Calu3 (cell line): Measurements from ENCODE around the gene ATP2B3. TPM values are rescaled to one million over a fixed set of nuclear protein-coding genes. Genes with fewer than 3 reads are reported as not detected.

Experiments
- BruUV-seq: library from RNA; stranded (reverse); fragments of 400-500 nt; replicated peaks from 2 replicates; lab custom pipeline; 2021; lab: Mats Ljungman, UMichigan
- CTCF ChIA-PET: fragments of 300-600 bp; sonication (Branson Sonifier 250); formaldehyde crosslinking; loops from one replicate; lab custom pipeline; 2022; ENCODE audit warnings: antibody characterized with exemption; lab: Charles Lee
- DNase-seq: peaks from one replicate; pipeline ENCODE4 v3.0.0; 2022
- H3K27ac Mint-ChIP-seq: one replicate; pipeline ENCODE4 v1.8.0; 2022; ENCODE audit warnings: mixed read lengths; ENCODE audit not compliant: unreplicated experiment
- H3K27me3 Mint-ChIP-seq: one replicate; pipeline ENCODE4 v1.8.0; 2022; ENCODE audit warnings: mixed read lengths; ENCODE audit not compliant: unreplicated experiment
- H3K36me3 Mint-ChIP-seq: one replicate; pipeline ENCODE4 v1.8.0; 2022; ENCODE audit warnings: mild to moderate bottlenecking, moderate library complexity, mixed read lengths; ENCODE audit not compliant: insufficient read depth, unreplicated experiment
- H3K4me1 Mint-ChIP-seq: one replicate; pipeline ENCODE4 v1.8.0; 2022; ENCODE audit warnings: mild to moderate bottlenecking, low read depth, mixed read lengths; ENCODE audit not compliant: unreplicated experiment
- H3K4me3 Mint-ChIP-seq: one replicate; pipeline ENCODE4 v1.8.0; 2022; ENCODE audit warnings: mild to moderate bottlenecking, low read depth, moderate library complexity, mixed read lengths; ENCODE audit not compliant: unreplicated experiment
- H3K9me3 Mint-ChIP-seq: one replicate; pipeline ENCODE4 v1.8.0; 2022; ENCODE audit warnings: low read depth, mixed read lengths; ENCODE audit not compliant: unreplicated experiment
- intact Hi-C: fragments of 100-400 bp; cut with micrococcal nuclease; formaldehyde crosslinking; loops from one replicate; pipeline ENCODE4 v1.10.0; 2022; ENCODE audit not compliant: unreplicated experiment
- total RNA-seq: library from RNA; stranded (reverse); gene quantifications from 2 replicates; pipeline ENCODE4 v1.2.3, GENCODE V29; 2022
- TF ChIP-seq, protein P1 (sequence below): fragments of 200-600 bp; IDR thresholded peaks from one replicate; pipeline ENCODE4 v1.8.0; 2022; ENCODE audit warnings: antibody characterized with exemption; ENCODE audit not compliant: unreplicated experiment

ATP2B3 gene
- total RNA-seq, 1 experiment from 2014 or later: not detected

DNA sequence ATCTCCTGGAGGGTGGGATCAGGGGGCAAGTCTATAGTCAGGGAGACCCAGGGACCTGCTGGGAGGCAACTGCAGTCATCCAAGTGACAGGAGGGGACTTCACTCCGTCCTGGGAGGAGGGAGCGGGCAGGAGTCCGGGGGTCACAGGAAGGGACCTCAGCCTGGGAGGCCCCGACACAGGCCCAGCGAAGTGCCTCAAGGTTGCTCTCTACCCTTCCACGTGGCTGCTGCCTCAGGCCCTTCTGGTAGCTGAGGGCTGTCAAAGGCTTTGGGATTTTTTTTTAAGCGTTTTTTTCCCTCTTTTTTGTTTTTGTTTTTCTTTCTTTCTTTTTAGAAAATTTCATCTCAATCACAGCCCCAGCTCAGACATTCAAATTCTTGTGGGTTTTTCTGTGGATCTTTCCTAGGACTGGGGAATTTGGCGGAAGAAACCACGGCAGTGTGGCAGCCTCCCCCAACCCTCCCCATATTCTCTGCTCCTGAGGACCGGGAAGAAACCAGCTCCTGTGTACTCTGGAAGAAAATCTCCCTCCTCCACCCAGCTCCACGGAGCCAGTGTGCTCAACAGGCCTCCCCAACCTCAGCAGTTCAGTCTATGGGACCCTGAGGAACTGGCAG is 45.7 kb upstream of the ATP2B3 start:
- CTCF ChIA-PET: interaction anchor here (0.5 kb wide), 1 partner anchor 15 kb away, joined by 3 read pairs; no protein-coding TSS in a partner anchor
- DNase-seq: no peak
- intact Hi-C loops: loop anchor here (1.0 kb wide), 1 partner anchor 36 kb away; no protein-coding TSS in a partner anchor
- peaks cover 41% of the 10 kb centered on the region for H3K27me3 Mint-ChIP-seq
- TF ChIP-seq, protein P1, sequence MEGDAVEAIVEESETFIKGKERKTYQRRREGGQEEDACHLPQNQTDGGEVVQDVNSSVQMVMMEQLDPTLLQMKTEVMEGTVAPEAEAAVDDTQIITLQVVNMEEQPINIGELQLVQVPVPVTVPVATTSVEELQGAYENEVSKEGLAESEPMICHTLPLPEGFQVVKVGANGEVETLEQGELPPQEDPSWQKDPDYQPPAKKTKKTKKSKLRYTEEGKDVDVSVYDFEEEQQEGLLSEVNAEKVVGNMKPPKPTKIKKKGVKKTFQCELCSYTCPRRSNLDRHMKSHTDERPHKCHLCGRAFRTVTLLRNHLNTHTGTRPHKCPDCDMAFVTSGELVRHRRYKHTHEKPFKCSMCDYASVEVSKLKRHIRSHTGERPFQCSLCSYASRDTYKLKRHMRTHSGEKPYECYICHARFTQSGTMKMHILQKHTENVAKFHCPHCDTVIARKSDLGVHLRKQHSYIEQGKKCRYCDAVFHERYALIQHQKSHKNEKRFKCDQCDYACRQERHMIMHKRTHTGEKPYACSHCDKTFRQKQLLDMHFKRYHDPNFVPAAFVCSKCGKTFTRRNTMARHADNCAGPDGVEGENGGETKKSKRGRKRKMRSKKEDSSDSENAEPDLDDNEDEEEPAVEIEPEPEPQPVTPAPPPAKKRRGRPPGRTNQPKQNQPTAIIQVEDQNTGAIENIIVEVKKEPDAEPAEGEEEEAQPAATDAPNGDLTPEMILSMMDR: no peak
- BruUV-seq: no TSS peak
- no peaks in the 10 kb centered on the region for H3K9me3 Mint-ChIP-seq
- peaks cover 13% of the 10 kb centered on the region for H3K36me3 Mint-ChIP-seq
- no peak overlapping the region for H3K4me3 Mint-ChIP-seq
- H3K4me1 Mint-ChIP-seq: no peaks in the 10 kb centered on the region
- no peak overlapping the region for H3K27ac Mint-ChIP-seq

DNA sequence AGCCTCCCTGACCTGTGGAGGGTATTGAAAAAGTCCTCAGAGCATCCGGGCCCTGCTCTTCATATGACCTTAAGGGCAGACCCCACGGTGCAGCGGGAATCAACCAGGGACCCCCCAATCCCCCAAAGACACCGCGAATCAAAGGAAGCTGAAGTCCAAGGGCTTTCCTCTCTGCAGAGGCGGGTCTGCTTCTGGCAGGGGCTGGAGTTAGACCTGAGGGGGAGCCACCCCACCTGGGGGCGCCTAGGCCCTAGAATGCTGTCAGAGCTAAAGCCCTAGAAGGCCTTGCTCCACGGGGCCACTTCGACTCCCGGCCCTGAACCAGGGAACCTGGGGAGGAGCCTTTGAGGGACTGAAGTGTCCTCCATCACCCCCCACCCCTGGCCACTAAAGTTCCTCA is 44.3 kb upstream of the ATP2B3 start:
- TF ChIP-seq, protein P1: no peak
- intact Hi-C loops: no loop called here
- peaks cover 55% of the 10 kb centered on the region for H3K27me3 Mint-ChIP-seq
- H3K4me3 Mint-ChIP-seq: no peak overlapping the region
- H3K27ac Mint-ChIP-seq: no peak overlapping the region
- no peaks in the 10 kb centered on the region for H3K4me1 Mint-ChIP-seq
- CTCF ChIA-PET: no interaction called here
- peaks cover 13% of the 10 kb centered on the region for H3K36me3 Mint-ChIP-seq
- no TSS peak for BruUV-seq
- no peak for DNase-seq
- no peaks in the 10 kb centered on the region for H3K9me3 Mint-ChIP-seq

DNA sequence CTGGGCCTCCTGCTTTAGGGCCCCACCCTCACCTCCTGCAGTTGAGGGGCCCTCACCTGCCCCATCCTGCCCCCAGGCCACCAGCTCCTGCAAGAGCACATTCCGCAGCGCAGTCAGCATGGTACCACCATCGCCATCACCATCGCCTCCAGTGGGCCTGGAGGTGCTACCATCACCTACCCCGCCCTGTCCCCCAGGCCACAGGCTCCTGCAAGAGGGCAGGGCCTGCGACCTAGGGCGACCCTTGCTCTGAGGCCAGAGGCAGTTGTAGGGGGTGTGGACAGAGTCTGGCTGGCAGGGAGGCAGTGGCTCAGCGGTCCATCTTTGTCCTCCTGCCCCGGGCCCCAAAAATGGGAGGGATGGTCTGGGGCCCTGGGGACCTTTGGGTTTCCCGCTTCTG is 43.2 kb upstream of the ATP2B3 start:
- no peak overlapping the region for H3K4me3 Mint-ChIP-seq
- CTCF ChIA-PET: no interaction called here
- H3K36me3 Mint-ChIP-seq: peaks cover 13% of the 10 kb centered on the region
- no peak overlapping the region for H3K27ac Mint-ChIP-seq
- DNase-seq: no peak
- TF ChIP-seq, protein P1: no peak
- no TSS peak for BruUV-seq
- intact Hi-C loops: no loop called here
- H3K27me3 Mint-ChIP-seq: peaks cover 66% of the 10 kb centered on the region
- H3K9me3 Mint-ChIP-seq: no peaks in the 10 kb centered on the region
- H3K4me1 Mint-ChIP-seq: no peaks in the 10 kb centered on the region

DNA sequence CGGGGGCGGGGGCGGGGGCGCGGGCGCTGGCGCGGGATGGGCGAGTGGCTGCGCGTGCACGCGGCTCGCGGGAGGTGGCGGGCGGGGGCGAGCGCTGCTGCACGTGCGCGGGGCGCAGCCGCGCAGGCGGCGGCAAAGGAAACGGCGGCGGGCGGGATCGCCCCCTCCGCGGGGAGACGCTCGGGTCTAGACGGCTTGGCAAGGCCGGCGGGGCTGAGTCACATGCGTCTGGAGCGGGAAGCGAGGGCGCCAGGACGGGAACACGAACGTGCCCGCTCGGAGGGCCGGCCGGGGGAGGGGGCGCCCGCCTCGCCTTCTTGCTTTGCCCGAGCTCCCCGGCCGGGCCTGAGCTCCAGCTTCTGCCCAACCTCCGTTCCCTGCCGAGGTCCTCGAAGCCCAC is 42.7 kb upstream of the ATP2B3 start:
- intact Hi-C loops: no loop called here
- Mint-ChIP-seq H3K4me1 (no peaks in the 10 kb centered on the region), H3K36me3 (peaks cover 10% of the 10 kb centered on the region), H3K27ac (no peak overlapping the region), H3K27me3 (peaks cover 70% of the 10 kb centered on the region), H3K9me3 (no peaks in the 10 kb centered on the region), H3K4me3 (no peak overlapping the region)
- TF ChIP-seq, protein P1: no peak
- BruUV-seq: no TSS peak
- DNase-seq: peak; percentile 41
- CTCF ChIA-PET: no interaction called here
